Brain microvascular endothelial cell (primary cell): Measurements from ENCODE around the gene NTMT2.

Experiments used
- DNase-seq: peaks from one replicate; pipeline ENCODE4 v3.0.0-alpha.2; 2020
- H3K27ac ChIP-seq: fragments of 250-450 bp; sonication (Bioruptor Pico); 2 replicates; pipeline ENCODE4 v1.5.1; 2020; ENCODE audit warnings: mild to moderate bottlenecking, moderate library complexity
- H3K27me3 ChIP-seq: fragments of 250-450 bp; sonication (Bioruptor Pico); replicated peaks from 2 replicates; pipeline ENCODE4 v1.5.1; 2020; ENCODE audit warnings: mild to moderate bottlenecking
- H3K36me3 ChIP-seq: fragments of 250-450 bp; sonication (Bioruptor Pico); replicated peaks from 2 replicates; pipeline ENCODE4 v1.5.1; 2020; ENCODE audit warnings: mild to moderate bottlenecking
- H3K4me3 ChIP-seq: 2 replicates; pipeline ENCODE4 v1.5.1; 2011; ENCODE audit warnings: low read depth, mild to moderate bottlenecking, control low read depth, low read length, moderate library complexity
- CTCF ChIP-seq: IDR thresholded peaks from 2 replicates; pipeline ENCODE4 v1.5.1; 2011; ENCODE audit warnings: low read depth, mild to moderate bottlenecking, moderate library complexity, low read length, control low read depth, inconsistent platforms; ENCODE audit errors: missing control alignments
- in situ Hi-C: cut with HindIII; loops from 2 replicates; pipeline ENCODE4 v1.10.0; 2017; ENCODE audit warnings: low sequenced_read_pairs, low pct_ligation_motif_present

NTMT2 gene

GRCh38 chr1:170150921-170151320 is 5.2 kb downstream of the NTMT2 start:
- no peak for TF ChIP-seq CTCF
- Histone ChIP-seq H3K27ac (no peak overlapping the region), H3K4me3 (no peak overlapping the region), H3K36me3 (no peaks in the 10 kb centered on the region), H3K27me3 (no peaks in the 10 kb centered on the region)
- in situ Hi-C loops: no loop called here
- DNase-seq: no peak

- no peaks in the 10 kb centered on the region for H3K27me3 ChIP-seq
- DNase-seq: no peak
- no peak overlapping the region for H3K4me3 ChIP-seq
- no peak for TF ChIP-seq CTCF
- H3K27ac ChIP-seq: no peak overlapping the region
- H3K36me3 ChIP-seq: no peaks in the 10 kb centered on the region
- in situ Hi-C loops: no loop called here
Measured at GRCh38 chr1:170153417-170153816, 7.7 kb downstream of the NTMT2 start.

- Histone ChIP-seq H3K36me3 (no peaks in the 10 kb centered on the region), H3K4me3 (no peak overlapping the region), H3K27ac (no peak overlapping the region), H3K27me3 (no peaks in the 10 kb centered on the region)
- no peak for TF ChIP-seq CTCF
- no peak for DNase-seq
- in situ Hi-C loops: no loop called here
Measured at GRCh38 chr1:170155055-170155454, 9.3 kb downstream of the NTMT2 start.

- Histone ChIP-seq H3K36me3 (no peaks in the 10 kb centered on the region), H3K4me3 (no peak overlapping the region), H3K27ac (no peak overlapping the region), H3K27me3 (no peaks in the 10 kb centered on the region)
- no peak for TF ChIP-seq CTCF
- in situ Hi-C loops: no loop called here
- DNase-seq: no peak
Measured at GRCh38 chr1:170156594-170156993, 10.8 kb downstream of the NTMT2 start.

- in situ Hi-C loops: no loop called here
Measured at GRCh38 chr1:170157820-170158219, 12.1 kb downstream of the NTMT2 start.

More at GRCh38 chr1:170157820-170158219, 12.1 kb downstream of the NTMT2 start:
- H3K27ac ChIP-seq: no peak overlapping the region
- TF ChIP-seq CTCF: no peak
- H3K27me3 ChIP-seq: no peaks in the 10 kb centered on the region
- H3K36me3 ChIP-seq: no peaks in the 10 kb centered on the region
- H3K4me3 ChIP-seq: no peak overlapping the region
- no peak for DNase-seq
